OCI-LY7 (cell line): ENCODE data around the gene MGMT. TPM values are rescaled to one million over a fixed set of nuclear protein-coding genes. Genes with fewer than 3 reads are reported as not detected.

ENCODE experiments used
- BruUV-seq: library from RNA; stranded (reverse); fragments of 400-500 nt; replicated peaks from 2 replicates; lab custom pipeline; 2021; lab: Mats Ljungman, UMichigan
- CTCF ChIA-PET: fragments of 300-600 bp; sonication (Branson Sonifier 250); formaldehyde crosslinking; loops from one replicate; lab custom pipeline; 2022; ENCODE audit warnings: antibody characterized with exemption; ENCODE audit not compliant: unreplicated experiment; lab: Charles Lee
- POLR2A ChIA-PET: fragments of 300-600 bp; sonication (Branson Sonifier 250); formaldehyde crosslinking; loops from one replicate; lab custom pipeline; 2022; ENCODE audit warnings: antibody characterized with exemption; lab: Charles Lee
- DNase-seq: peaks from one replicate; pipeline ENCODE4 v3.0.0-alpha.2; 2015; ENCODE audit warnings: low spot score
- H2AFZ ChIP-seq: fragments of 200-600 bp; sonication (generic), shearing (Covaris generic); 2 replicates; pipeline ENCODE4 v1.6.1; 2014; ENCODE audit warnings: mild to moderate bottlenecking, antibody characterized with exemption, low read length, moderate library complexity
- H3K27ac ChIP-seq: fragments of 200-600 bp; sonication (generic); 2 replicates; pipeline ENCODE4 v1.5.1; 2014; ENCODE audit warnings: mixed run types, low read depth, mild to moderate bottlenecking, moderate library complexity, low read length, inconsistent platforms; ENCODE audit not compliant: poor library complexity, severe bottlenecking
- H3K36me3 ChIP-seq: fragments of 200-600 bp; sonication (generic); 2 replicates; pipeline ENCODE4 v1.6.1; 2014; ENCODE audit warnings: mild to moderate bottlenecking, antibody characterized with exemption, low read length, moderate library complexity, mixed read lengths; ENCODE audit not compliant: insufficient read depth
- H3K4me1 ChIP-seq: fragments of 200-600 bp; sonication (generic); 2 replicates; pipeline ENCODE4 v1.5.1; 2014; ENCODE audit warnings: mild to moderate bottlenecking, low read length; ENCODE audit not compliant: insufficient read depth, poor library complexity, severe bottlenecking
- H3K4me2 ChIP-seq: fragments of 200-600 bp; sonication (generic); 2 replicates; pipeline ENCODE4 v1.6.1; 2014; ENCODE audit warnings: mild to moderate bottlenecking, low read length
- H3K4me3 ChIP-seq: fragments of 200-600 bp; sonication (generic); 2 replicates; pipeline ENCODE4 v1.5.1; 2014; ENCODE audit warnings: mild to moderate bottlenecking, low read depth, low read length; ENCODE audit not compliant: poor library complexity, severe bottlenecking
- H3K79me2 ChIP-seq: fragments of 200-600 bp; sonication (generic); 2 replicates; pipeline ENCODE4 v1.6.1; 2016; ENCODE audit warnings: low read depth, mild to moderate bottlenecking, low read length, moderate library complexity, mixed read lengths; ENCODE audit not compliant: insufficient read depth
- H3K9me2 ChIP-seq: fragments of 200-600 bp; sonication (generic); 2 replicates; pipeline ENCODE4 v1.6.1; 2016; ENCODE audit warnings: mild to moderate bottlenecking, low read length, mixed read lengths; ENCODE audit not compliant: insufficient read depth
- H3K9me3 ChIP-seq: fragments of 200-600 bp; sonication (generic); 2 replicates; pipeline ENCODE4 v1.6.1; 2014; ENCODE audit warnings: mild to moderate bottlenecking, mixed run types, low read length, mixed read lengths
- H4K20me1 ChIP-seq: fragments of 200-600 bp; sonication (generic); 2 replicates; pipeline ENCODE4 v1.6.1; 2014; ENCODE audit warnings: mild to moderate bottlenecking, antibody characterized with exemption, low read length, moderate library complexity, mixed read lengths; ENCODE audit not compliant: insufficient read depth
- EZH2phosphoT487 ChIP-seq: fragments of 200-600 bp; sonication (generic); IDR thresholded peaks from 2 replicates; pipeline ENCODE4 v1.6.1; 2018; ENCODE audit warnings: low read depth, borderline replicate concordance, mild to moderate bottlenecking, mixed run types, antibody characterized with exemption, low read length, moderate library complexity, mixed read lengths
- intact Hi-C: fragments of 100-400 bp; cut with micrococcal nuclease; formaldehyde crosslinking; loops from one replicate; pipeline ENCODE4 v1.10.0; 2022; ENCODE audit not compliant: unreplicated experiment
- total RNA-seq, 2 experiments: library from RNA; depleted of rRNA in 1 of 2; stranded (reverse); fragments of >200 nt in 1 of 2; shearing (Covaris generic) in 1 of 2; gene quantifications; 2 replicates each; pipeline ENCODE4 v1.2.3, GENCODE V29; 2014 to 2022
- TF ChIP-seq, protein P1 (sequence below): fragments of 200-600 bp; sonication (generic); conservative IDR thresholded peaks from 2 replicates; pipeline ENCODE4 v1.5.1; 2014; ENCODE audit warnings: mild to moderate bottlenecking, antibody characterized with exemption, low read length, moderate library complexity, mixed read lengths

Gene MGMT
- total RNA-seq, 2 experiments from 2014 or later = 19.7 to 25.0 TPM

DNA sequence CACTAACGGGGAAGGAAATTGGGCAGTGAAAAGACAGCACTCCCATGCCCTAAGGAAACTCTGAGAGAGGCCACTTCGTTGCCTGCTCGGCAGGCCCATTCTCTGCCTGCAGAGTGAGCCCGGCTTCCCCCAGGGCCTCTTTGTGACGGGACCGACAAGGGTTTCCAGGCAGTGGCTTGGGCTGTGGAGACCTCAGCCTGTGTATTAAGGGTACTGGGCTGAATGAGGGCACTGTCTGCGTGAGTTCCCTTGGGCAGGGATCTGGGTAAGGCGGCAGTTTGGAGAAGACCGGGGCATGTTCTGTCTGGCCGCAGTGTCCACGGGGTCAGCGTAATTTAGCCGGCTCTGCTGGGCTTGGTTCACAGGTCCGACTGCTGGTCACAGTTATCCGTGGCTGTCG, 237.2 kb downstream of the MGMT start:
- H3K9me2 ChIP-seq = no peaks in the 10 kb centered on the region
- TF ChIP-seq, protein P1, sequence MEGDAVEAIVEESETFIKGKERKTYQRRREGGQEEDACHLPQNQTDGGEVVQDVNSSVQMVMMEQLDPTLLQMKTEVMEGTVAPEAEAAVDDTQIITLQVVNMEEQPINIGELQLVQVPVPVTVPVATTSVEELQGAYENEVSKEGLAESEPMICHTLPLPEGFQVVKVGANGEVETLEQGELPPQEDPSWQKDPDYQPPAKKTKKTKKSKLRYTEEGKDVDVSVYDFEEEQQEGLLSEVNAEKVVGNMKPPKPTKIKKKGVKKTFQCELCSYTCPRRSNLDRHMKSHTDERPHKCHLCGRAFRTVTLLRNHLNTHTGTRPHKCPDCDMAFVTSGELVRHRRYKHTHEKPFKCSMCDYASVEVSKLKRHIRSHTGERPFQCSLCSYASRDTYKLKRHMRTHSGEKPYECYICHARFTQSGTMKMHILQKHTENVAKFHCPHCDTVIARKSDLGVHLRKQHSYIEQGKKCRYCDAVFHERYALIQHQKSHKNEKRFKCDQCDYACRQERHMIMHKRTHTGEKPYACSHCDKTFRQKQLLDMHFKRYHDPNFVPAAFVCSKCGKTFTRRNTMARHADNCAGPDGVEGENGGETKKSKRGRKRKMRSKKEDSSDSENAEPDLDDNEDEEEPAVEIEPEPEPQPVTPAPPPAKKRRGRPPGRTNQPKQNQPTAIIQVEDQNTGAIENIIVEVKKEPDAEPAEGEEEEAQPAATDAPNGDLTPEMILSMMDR = no peak
- no peak for TF ChIP-seq EZH2phosphoT487
- no peaks in the 10 kb centered on the region; the same call in 1 of the 2 replicates for H4K20me1 ChIP-seq
- BruUV-seq = no TSS peak
- CTCF ChIA-PET = no interaction called here
- no peaks in the 10 kb centered on the region for H3K36me3 ChIP-seq
- H3K9me3 ChIP-seq = no peaks in the 10 kb centered on the region
- H3K79me2 ChIP-seq = no peaks in the 10 kb centered on the region
- no peak overlapping the region for H3K27ac ChIP-seq
- POLR2A ChIA-PET = no interaction called here
- H3K4me3 ChIP-seq = no peak overlapping the region
- no peak overlapping the region for H3K4me2 ChIP-seq
- no peak overlapping the region for H2AFZ ChIP-seq
- DNase-seq = no peak
- no peaks in the 10 kb centered on the region for H3K4me1 ChIP-seq
- intact Hi-C loops = no loop called here

DNA sequence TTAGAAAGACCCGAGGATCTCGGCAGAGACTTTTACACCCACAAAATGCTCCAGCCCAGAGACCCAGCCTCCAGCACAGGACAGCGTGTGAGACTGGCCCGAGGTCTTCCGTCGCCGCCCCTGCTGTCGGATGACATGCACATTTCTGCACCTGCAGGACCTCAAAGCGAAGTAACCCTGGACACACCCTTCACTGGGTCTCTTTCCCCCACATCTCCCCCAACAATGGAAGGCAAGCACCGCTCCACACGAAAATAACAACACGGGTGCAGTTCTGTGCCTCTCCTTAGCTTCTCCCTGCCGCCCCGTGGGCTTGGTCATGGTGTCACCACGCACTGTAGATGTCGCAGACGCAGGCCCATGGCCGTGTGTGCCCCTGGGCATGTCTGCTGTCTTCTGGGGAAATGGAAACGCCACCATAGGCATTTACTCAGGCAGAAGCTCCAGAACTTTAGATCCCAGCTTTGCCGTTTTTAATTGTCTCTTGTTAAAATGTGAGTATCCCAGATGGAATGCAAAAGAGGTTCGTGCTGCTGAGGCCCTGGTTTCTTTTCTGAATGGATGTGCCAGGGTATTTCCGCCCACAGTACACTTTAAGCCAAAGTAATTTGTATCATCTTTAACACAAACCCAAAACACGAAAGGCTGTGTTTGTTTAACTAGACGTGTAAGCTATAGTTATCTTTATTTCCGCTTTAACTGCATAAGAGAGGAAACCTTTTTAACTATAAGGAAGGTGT, 237.9 kb downstream of the MGMT start:
- H3K4me2 ChIP-seq = no peak overlapping the region
- H3K4me3 ChIP-seq = no peak overlapping the region
- no peak overlapping the region for H2AFZ ChIP-seq
- no TSS peak for BruUV-seq
- H3K79me2 ChIP-seq = no peaks in the 10 kb centered on the region
- no peaks in the 10 kb centered on the region for H3K4me1 ChIP-seq
- H3K36me3 ChIP-seq = no peaks in the 10 kb centered on the region
- no peak for DNase-seq
- no peaks in the 10 kb centered on the region for H3K9me2 ChIP-seq
- H4K20me1 ChIP-seq = no peaks in the 10 kb centered on the region; the same call in 1 of the 2 replicates
- ChIA-PET CTCF (no interaction called here), POLR2A (no interaction called here)
- H3K9me3 ChIP-seq = no peaks in the 10 kb centered on the region
- no peak overlapping the region for H3K27ac ChIP-seq
- TF ChIP-seq EZH2phosphoT487 = no peak
- intact Hi-C loops = no loop called here

DNA sequence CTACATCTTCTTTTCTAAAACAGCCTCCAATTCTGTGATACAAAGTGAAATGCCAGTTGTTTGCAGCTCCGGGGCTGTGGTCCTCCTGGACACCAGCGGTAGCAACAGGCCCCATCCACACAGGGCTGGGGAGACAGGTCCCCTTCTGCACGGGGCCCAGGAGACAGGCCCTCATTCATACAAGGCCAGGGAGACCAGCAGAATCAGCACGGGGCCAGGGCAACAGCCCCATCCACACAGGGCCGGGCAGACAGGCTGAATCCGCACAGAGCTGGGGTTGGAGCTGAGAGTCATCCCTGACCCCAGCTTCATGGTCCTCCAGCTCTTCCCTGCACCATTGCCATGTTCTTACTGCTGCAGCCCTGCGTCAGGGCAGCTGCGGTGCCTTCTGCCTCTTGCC, 238.6 kb downstream of the MGMT start:
- no peak overlapping the region for H3K4me3 ChIP-seq
- no peak for DNase-seq
- no peak for TF ChIP-seq EZH2phosphoT487
- TF ChIP-seq, protein P1 = no peak
- intact Hi-C loops = no loop called here
- H3K79me2 ChIP-seq = no peaks in the 10 kb centered on the region
- no peaks in the 10 kb centered on the region for H3K9me3 ChIP-seq
- BruUV-seq = no TSS peak
- no peaks in the 10 kb centered on the region for H3K9me2 ChIP-seq
- H3K36me3 ChIP-seq = no peaks in the 10 kb centered on the region
- no peak overlapping the region for H3K27ac ChIP-seq
- POLR2A ChIA-PET = no interaction called here
- no peak overlapping the region for H2AFZ ChIP-seq
- CTCF ChIA-PET = no interaction called here
- no peaks in the 10 kb centered on the region for H4K20me1 ChIP-seq
- H3K4me2 ChIP-seq = no peak overlapping the region
- no peaks in the 10 kb centered on the region for H3K4me1 ChIP-seq
